ENCODE measurements around the gene MTCL1. TPM values are rescaled to one million over a fixed set of nuclear protein-coding genes. Genes with fewer than 3 reads are reported as not detected.
A peak's percentile ranks its signal among the peaks of the same experiment; 100 is the strongest.

MTCL1 gene
- total RNA-seq, 1 donor from 2014 or later = 50.5 TPM

- no peak for DNase-seq (ENCODE audit: low read depth)
- Histone ChIP-seq H3K4me3 (ENCODE audit: low read depth, low read length) (no peak overlapping the region), H3K36me3 (ENCODE audit: control insufficient read depth, insufficient read depth, low read length) (no peaks in the 10 kb centered on the region), H3K27me3 (ENCODE audit: control insufficient read depth, insufficient read depth, low read length) (no peaks in the 10 kb centered on the region)
- TF ChIP-seq CTCF (IDR thresholded peaks at IDR 0.05; ENCODE audit: insufficient read depth, low read length, poor library complexity, severe bottlenecking) = no peak
Measured at GRCh38 chr18:8856769-8857393, 151.5 kb downstream of the MTCL1 start.

GRCh38 chr18:8857806-8858205, 152.4 kb downstream of the MTCL1 start:
- no peak for DNase-seq (ENCODE audit: low read depth)
- no peak for TF ChIP-seq CTCF (IDR thresholded peaks at IDR 0.05; ENCODE audit: insufficient read depth, low read length, poor library complexity, severe bottlenecking)
- Histone ChIP-seq H3K36me3 (ENCODE audit: control insufficient read depth, insufficient read depth, low read length) (no peaks in the 10 kb centered on the region), H3K27me3 (ENCODE audit: control insufficient read depth, insufficient read depth, low read length) (no peaks in the 10 kb centered on the region), H3K4me3 (ENCODE audit: low read depth, low read length) (no peak overlapping the region)

DNA sequence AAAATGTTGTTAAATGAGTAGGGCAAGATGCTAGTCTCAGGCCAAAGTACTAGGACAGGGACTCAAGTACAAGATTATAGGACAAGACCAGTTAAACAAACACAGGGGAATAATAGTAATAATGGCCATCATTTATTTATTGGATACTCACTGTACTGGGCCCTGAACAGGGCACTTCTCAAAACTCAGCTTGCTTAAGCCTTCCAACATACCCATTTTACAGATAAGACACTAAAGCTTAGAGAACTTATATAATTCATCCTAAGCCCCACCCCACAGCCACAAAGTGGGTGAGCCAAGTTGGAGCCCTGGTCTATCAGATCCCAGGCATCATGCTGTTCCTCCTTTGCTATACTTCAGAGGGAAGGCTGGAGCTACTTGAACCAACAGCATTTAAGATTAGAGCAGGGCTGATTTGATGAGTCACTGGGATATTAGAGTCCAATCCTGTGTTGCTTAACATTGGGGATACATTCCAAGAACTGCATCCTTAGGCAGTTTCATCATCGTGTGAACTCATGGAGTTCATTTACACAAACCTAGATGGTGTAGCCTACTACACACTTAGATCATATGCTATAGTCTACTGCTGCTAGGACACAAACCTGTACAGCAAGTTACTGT, 153.6 kb downstream of the MTCL1 start:
- H3K36me3 ChIP-seq (ENCODE audit: control insufficient read depth, insufficient read depth, low read length) = no peaks in the 10 kb centered on the region
- TF ChIP-seq CTCF (IDR thresholded peaks at IDR 0.05; ENCODE audit: insufficient read depth, low read length, poor library complexity, severe bottlenecking) = no peak
- peak; percentile 79 for DNase-seq (ENCODE audit: low read depth)
- H3K27me3 ChIP-seq (ENCODE audit: control insufficient read depth, insufficient read depth, low read length) = no peaks in the 10 kb centered on the region
- no peak overlapping the region for H3K4me3 ChIP-seq (ENCODE audit: low read depth, low read length)

GRCh38 chr18:8860845-8861642, 155.7 kb downstream of the MTCL1 start:
- Histone ChIP-seq H3K4me3 (ENCODE audit: low read depth, low read length) (no peak overlapping the region), H3K36me3 (ENCODE audit: control insufficient read depth, insufficient read depth, low read length) (no peaks in the 10 kb centered on the region), H3K27me3 (ENCODE audit: control insufficient read depth, insufficient read depth, low read length) (no peaks in the 10 kb centered on the region)
- no peak for TF ChIP-seq CTCF (IDR thresholded peaks at IDR 0.05; ENCODE audit: insufficient read depth, low read length, poor library complexity, severe bottlenecking)
- DNase-seq (ENCODE audit: low read depth) = no peak

- DNase-seq (ENCODE audit: low read depth) = no peak
- Histone ChIP-seq H3K36me3 (ENCODE audit: control insufficient read depth, insufficient read depth, low read length) (no peaks in the 10 kb centered on the region), H3K4me3 (ENCODE audit: low read depth, low read length) (no peak overlapping the region), H3K27me3 (ENCODE audit: control insufficient read depth, insufficient read depth, low read length) (no peaks in the 10 kb centered on the region)
- TF ChIP-seq CTCF (IDR thresholded peaks at IDR 0.05; ENCODE audit: insufficient read depth, low read length, poor library complexity, severe bottlenecking) = no peak
Measured at GRCh38 chr18:8863427-8863826, 158.1 kb downstream of the MTCL1 start.
